ENCODE results near the gene TOPAZ1. TPM values are rescaled to one million over a fixed set of nuclear protein-coding genes. Genes with fewer than 3 reads are reported as not detected.

Gene TOPAZ1
- total RNA-seq: not detected in 2 replicates

GRCh38 chr3:44241706-44242105 is at the start of gene TOPAZ1:
TOPAZ1 (plus strand) TSS chr3:44241886; CDS start chr3:44242054, 168 bp downstream.

GRCh38 chr3:44338010-44338827 is 96.5 kb downstream of the TOPAZ1 start, which contains the start of gene TCAIM:
TCAIM (plus strand) TSS chr3:44338766; CDS start chr3:44354783, 16,017 bp downstream.

Other genes starting within 250 kb of the TOPAZ1 start
- gene TCAIM, start 96.9 kb downstream of the TOPAZ1 start, total RNA-seq: 19.9 and 26.1 TPM in 2 replicates
- 6.6 and 8.2 TPM in 2 replicates for gene ZNF445, start 235.8 kb downstream of the TOPAZ1 start, total RNA-seq